PC-3 (cell line): ENCODE data around the gene SLAIN1.

Source experiments
- CTCF ChIP-seq: fragments of 300-600 bp; sonication (generic); conservative IDR thresholded peaks from 2 replicates; pipeline ENCODE4 v1.5.1; 2017; ENCODE audit warnings: antibody characterized with exemption, low read depth, mild to moderate bottlenecking, low read length
- EZH2 ChIP-seq: fragments of 300-600 bp; sonication (generic); IDR thresholded peaks from one replicate; pipeline ENCODE4 v1.6.1; 2017; ENCODE audit warnings: antibody characterized with exemption, mild to moderate bottlenecking, low read length; ENCODE audit not compliant: unreplicated experiment

- TF ChIP-seq CTCF (no peak), EZH2 (no peak)
These were observed 44.2 kb upstream of the SLAIN1 start for GRCh38 chr13:77653301-77653700.
